ENCODE data around the gene RASGRF1. TPM values are rescaled to one million over a fixed set of nuclear protein-coding genes. Genes with fewer than 3 reads are reported as not detected.

RASGRF1 gene
- total and polyA plus RNA-seq, 2 experiments from 2014 or later = 0.05 to 0.24 TPM

- Histone ChIP-seq H3K27ac (ENCODE audit: low read depth) (no peak overlapping the region), H3K4me3 (no peak overlapping the region), H3K4me2 (no peak overlapping the region), H3K9me2 (ENCODE audit: insufficient read depth) (no peaks in the 10 kb centered on the region), H4K20me1 (replicated peaks; ENCODE audit: insufficient read depth) (no peaks in the 10 kb centered on the region), H3K4me1 (ENCODE audit: insufficient read depth) (no peaks in the 10 kb centered on the region), H3F3A (replicated peaks; ENCODE audit: low read depth) (no peaks in the 10 kb centered on the region), H3K36me3 (ENCODE audit: insufficient read depth) (no peaks in the 10 kb centered on the region), H2AFZ (no peak overlapping the region), H3K79me2 (replicated peaks; ENCODE audit: insufficient read depth) (no peaks in the 10 kb centered on the region), H3K27me3 (ENCODE audit: insufficient read depth) (no peaks in the 10 kb centered on the region)
- Mint-ChIP-seq H3K9me3 (no peaks in the 10 kb centered on the region; the same call in 2 of the 3 replicates), H3K4me1 (no peaks in the 10 kb centered on the region), H3K27me3 (ENCODE audit: insufficient read depth, low read depth, poor library complexity) (no peaks in the 10 kb centered on the region), H3K4me3 (no peak overlapping the region), H3K27ac (no peak overlapping the region), H3K36me3 (ENCODE audit: low read depth) (no peaks in the 10 kb centered on the region)
- DNase-seq (ENCODE audit: low spot score) (no peak), ATAC-seq (no peak)
- TF ChIP-seq, protein P1, sequence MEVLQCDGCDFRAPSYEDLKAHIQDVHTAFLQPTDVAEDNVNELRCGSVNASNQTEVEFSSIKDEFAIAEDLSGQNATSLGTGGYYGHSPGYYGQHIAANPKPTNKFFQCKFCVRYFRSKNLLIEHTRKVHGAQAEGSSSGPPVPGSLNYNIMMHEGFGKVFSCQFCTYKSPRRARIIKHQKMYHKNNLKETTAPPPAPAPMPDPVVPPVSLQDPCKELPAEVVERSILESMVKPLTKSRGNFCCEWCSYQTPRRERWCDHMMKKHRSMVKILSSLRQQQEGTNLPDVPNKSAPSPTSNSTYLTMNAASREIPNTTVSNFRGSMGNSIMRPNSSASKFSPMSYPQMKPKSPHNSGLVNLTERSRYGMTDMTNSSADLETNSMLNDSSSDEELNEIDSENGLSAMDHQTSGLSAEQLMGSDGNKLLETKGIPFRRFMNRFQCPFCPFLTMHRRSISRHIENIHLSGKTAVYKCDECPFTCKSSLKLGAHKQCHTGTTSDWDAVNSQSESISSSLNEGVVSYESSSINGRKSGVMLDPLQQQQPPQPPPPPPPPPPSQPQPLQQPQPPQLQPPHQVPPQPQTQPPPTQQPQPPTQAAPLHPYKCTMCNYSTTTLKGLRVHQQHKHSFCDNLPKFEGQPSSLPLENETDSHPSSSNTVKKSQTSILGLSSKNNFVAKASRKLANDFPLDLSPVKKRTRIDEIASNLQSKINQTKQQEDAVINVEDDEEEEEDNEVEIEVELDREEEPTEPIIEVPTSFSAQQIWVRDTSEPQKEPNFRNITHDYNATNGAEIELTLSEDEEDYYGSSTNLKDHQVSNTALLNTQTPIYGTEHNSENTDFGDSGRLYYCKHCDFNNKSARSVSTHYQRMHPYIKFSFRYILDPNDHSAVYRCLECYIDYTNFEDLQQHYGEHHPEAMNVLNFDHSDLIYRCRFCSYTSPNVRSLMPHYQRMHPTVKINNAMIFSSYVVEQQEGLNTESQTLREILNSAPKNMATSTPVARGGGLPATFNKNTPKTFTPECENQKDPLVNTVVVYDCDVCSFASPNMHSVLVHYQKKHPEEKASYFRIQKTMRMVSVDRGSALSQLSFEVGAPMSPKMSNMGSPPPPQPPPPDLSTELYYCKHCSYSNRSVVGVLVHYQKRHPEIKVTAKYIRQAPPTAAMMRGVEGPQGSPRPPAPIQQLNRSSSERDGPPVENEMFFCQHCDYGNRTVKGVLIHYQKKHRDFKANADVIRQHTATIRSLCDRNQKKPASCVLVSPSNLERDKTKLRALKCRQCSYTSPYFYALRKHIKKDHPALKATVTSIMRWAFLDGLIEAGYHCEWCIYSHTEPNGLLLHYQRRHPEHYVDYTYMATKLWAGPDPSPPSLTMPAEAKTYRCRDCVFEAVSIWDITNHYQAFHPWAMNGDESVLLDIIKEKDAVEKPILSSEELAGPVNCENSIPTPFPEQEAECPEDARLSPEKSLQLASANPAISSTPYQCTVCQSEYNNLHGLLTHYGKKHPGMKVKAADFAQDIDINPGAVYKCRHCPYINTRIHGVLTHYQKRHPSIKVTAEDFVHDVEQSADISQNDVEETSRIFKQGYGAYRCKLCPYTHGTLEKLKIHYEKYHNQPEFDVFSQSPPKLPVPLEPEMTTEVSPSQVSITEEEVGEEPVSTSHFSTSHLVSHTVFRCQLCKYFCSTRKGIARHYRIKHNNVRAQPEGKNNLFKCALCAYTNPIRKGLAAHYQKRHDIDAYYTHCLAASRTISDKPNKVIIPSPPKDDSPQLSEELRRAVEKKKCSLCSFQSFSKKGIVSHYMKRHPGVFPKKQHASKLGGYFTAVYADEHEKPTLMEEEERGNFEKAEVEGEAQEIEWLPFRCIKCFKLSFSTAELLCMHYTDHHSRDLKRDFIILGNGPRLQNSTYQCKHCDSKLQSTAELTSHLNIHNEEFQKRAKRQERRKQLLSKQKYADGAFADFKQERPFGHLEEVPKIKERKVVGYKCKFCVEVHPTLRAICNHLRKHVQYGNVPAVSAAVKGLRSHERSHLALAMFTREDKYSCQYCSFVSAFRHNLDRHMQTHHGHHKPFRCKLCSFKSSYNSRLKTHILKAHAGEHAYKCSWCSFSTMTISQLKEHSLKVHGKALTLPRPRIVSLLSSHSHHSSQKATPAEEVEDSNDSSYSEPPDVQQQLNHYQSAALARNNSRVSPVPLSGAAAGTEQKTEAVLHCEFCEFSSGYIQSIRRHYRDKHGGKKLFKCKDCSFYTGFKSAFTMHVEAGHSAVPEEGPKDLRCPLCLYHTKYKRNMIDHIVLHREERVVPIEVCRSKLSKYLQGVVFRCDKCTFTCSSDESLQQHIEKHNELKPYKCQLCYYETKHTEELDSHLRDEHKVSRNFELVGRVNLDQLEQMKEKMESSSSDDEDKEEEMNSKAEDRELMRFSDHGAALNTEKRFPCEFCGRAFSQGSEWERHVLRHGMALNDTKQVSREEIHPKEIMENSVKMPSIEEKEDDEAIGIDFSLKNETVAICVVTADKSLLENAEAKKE (CRISPR knock-in tag; IDR thresholded peaks at IDR 0.05) = no peak
- TF ChIP-seq, protein P2, sequence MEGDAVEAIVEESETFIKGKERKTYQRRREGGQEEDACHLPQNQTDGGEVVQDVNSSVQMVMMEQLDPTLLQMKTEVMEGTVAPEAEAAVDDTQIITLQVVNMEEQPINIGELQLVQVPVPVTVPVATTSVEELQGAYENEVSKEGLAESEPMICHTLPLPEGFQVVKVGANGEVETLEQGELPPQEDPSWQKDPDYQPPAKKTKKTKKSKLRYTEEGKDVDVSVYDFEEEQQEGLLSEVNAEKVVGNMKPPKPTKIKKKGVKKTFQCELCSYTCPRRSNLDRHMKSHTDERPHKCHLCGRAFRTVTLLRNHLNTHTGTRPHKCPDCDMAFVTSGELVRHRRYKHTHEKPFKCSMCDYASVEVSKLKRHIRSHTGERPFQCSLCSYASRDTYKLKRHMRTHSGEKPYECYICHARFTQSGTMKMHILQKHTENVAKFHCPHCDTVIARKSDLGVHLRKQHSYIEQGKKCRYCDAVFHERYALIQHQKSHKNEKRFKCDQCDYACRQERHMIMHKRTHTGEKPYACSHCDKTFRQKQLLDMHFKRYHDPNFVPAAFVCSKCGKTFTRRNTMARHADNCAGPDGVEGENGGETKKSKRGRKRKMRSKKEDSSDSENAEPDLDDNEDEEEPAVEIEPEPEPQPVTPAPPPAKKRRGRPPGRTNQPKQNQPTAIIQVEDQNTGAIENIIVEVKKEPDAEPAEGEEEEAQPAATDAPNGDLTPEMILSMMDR (conservative IDR thresholded peaks at IDR 0.05; ENCODE audit: low read depth in 2 of 2) = no peak
- no peak for TF ChIP-seq JUNB (IDR thresholded peaks at IDR 0.05; ENCODE audit: unreplicated experiment)
- TF ChIP-seq EZH2phosphoT487 (IDR thresholded peaks at IDR 0.05; ENCODE audit: unreplicated experiment) = no peak
- TF ChIP-seq EZH2 (IDR thresholded peaks at IDR 0.05; ENCODE audit: low read depth, unreplicated experiment) = no peak
- TF ChIP-seq STAT1 (IDR thresholded peaks at IDR 0.05; ENCODE audit: unreplicated experiment) = no peak
- TF ChIP-seq ZNF331 (CRISPR knock-in tag; IDR thresholded peaks at IDR 0.05; ENCODE audit: low read depth) = no peak
- no peak for TF ChIP-seq CREB1 (CRISPR knock-in tag; IDR thresholded peaks at IDR 0.05; ENCODE audit: low read depth)
- TF ChIP-seq ZNF114 (CRISPR knock-in tag; IDR thresholded peaks at IDR 0.05) = no peak
- TF ChIP-seq REST (IDR thresholded peaks at IDR 0.05; ENCODE audit: unreplicated experiment) = no peak
- TF ChIP-seq POLR2AphosphoS5 (IDR thresholded peaks at IDR 0.05; ENCODE audit: low read depth) = no peak
- no peak for TF ChIP-seq ETS1 (IDR thresholded peaks at IDR 0.05)
- TF ChIP-seq NANOG (IDR thresholded peaks at IDR 0.05; ENCODE audit: borderline replicate concordance) = no peak
Observed at GRCh38 chr15:79068790-79069189, 21.8 kb downstream of the RASGRF1 start.

Measured in GM23338 (cell line).